Brain microvascular endothelial cell (primary cell): ENCODE measurements around the gene EEF1G.
A peak's percentile ranks its signal among the peaks of the same experiment; 100 is the strongest.
"Not testable (repeated sequence)": the region's sequence is repeated elsewhere in the genome, so short reads cannot be mapped to it uniquely, and the experiment has no call there.

Experiments used
- DNase-seq: peaks from one replicate; pipeline ENCODE4 v3.0.0-alpha.2; 2020
- H3K27ac ChIP-seq: fragments of 250-450 bp; sonication (Bioruptor Pico); 2 replicates; pipeline ENCODE4 v1.5.1; 2020; ENCODE audit warnings: mild to moderate bottlenecking, moderate library complexity
- H3K27me3 ChIP-seq: fragments of 250-450 bp; sonication (Bioruptor Pico); replicated peaks from 2 replicates; pipeline ENCODE4 v1.5.1; 2020; ENCODE audit warnings: mild to moderate bottlenecking
- H3K36me3 ChIP-seq: fragments of 250-450 bp; sonication (Bioruptor Pico); replicated peaks from 2 replicates; pipeline ENCODE4 v1.5.1; 2020; ENCODE audit warnings: mild to moderate bottlenecking
- H3K4me3 ChIP-seq: 2 replicates; pipeline ENCODE4 v1.5.1; 2011; ENCODE audit warnings: low read depth, mild to moderate bottlenecking, control low read depth, low read length, moderate library complexity
- in situ Hi-C: cut with HindIII; loops from 2 replicates; pipeline ENCODE4 v1.10.0; 2017; ENCODE audit warnings: low sequenced_read_pairs, low pct_ligation_motif_present
- TF ChIP-seq, protein P1 (sequence below): IDR thresholded peaks from 2 replicates; pipeline ENCODE4 v1.5.1; 2011; ENCODE audit warnings: low read depth, mild to moderate bottlenecking, moderate library complexity, low read length, control low read depth, inconsistent platforms; ENCODE audit errors: missing control alignments

EEF1G gene

GRCh38 chr11:62573592-62574362 lies at the start of gene EEF1G:
TSS of gene EEF1G (minus strand) at chr11:62573891. CDS start at chr11:62573842, 49 bp downstream.
- Histone ChIP-seq H3K27ac (peak within 1 kb of the TSS; percentile 90), H3K27me3 (no peaks in the 10 kb centered on the region), H3K36me3 (peaks cover 47% of the 10 kb centered on the region), H3K4me3 (peak within 1 kb of the TSS; percentile 98)
- in situ Hi-C loops = loop anchor here (25.0 kb wide), 1 partner anchor 186 kb away; no protein-coding TSS in a partner anchor
- TF ChIP-seq, protein P1, sequence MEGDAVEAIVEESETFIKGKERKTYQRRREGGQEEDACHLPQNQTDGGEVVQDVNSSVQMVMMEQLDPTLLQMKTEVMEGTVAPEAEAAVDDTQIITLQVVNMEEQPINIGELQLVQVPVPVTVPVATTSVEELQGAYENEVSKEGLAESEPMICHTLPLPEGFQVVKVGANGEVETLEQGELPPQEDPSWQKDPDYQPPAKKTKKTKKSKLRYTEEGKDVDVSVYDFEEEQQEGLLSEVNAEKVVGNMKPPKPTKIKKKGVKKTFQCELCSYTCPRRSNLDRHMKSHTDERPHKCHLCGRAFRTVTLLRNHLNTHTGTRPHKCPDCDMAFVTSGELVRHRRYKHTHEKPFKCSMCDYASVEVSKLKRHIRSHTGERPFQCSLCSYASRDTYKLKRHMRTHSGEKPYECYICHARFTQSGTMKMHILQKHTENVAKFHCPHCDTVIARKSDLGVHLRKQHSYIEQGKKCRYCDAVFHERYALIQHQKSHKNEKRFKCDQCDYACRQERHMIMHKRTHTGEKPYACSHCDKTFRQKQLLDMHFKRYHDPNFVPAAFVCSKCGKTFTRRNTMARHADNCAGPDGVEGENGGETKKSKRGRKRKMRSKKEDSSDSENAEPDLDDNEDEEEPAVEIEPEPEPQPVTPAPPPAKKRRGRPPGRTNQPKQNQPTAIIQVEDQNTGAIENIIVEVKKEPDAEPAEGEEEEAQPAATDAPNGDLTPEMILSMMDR = no peak
- DNase-seq = peak; percentile 100

- Histone ChIP-seq H3K4me3 (no peak overlapping the region), H3K27me3 (no peaks in the 10 kb centered on the region), H3K36me3 (peaks cover 24% of the 10 kb centered on the region), H3K27ac (peak overlapping the region; percentile 40)
- in situ Hi-C loops = no loop called here
- DNase-seq = no peak
- TF ChIP-seq, protein P1 = no peak
Observed at GRCh38 chr11:62622476-62623089, 48.9 kb upstream of the EEF1G start.

DNA sequence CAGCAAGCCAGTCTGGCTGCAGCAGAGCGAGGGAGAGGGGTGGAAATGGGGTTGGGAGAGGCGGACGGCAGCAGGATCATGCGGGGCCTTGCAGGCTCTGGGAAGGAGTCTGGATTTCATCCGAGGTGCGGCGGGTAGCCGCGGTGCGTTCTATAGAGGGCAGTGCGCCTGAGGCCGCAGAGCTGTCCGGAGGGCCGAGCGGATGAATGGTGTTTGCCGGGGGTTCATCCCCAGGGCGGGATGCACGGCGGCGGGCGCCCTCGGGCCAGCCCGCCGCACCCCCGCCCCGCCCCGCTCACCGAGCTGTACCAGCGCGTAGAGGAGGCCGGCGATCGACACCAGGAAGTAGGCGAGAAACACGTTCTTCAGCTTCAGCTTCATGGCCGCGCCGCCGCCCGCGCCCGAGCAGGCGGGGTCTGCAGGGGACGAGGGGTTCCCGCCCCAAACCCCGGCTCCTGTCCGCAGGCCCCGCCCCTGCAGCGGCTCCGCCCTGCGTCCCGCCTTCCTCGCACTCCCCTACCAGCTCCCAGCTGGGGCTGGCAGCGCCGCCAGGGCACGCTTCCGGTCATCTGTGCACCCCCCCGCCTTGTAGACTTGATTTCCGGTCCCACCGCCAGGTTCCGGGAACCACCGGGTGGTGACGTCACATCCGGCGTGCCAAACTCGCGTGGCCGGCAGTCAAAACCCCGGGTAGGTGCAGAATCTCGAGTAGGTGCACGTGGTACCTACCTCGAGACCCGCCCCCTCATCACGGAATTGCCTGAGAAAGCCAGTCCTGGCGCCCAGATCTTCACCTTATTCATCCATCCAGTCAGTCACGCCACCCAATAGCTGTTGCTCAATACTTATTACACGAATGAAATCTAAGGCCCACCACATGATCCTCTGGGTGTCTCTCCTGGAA lies 48.1 kb upstream of the EEF1G start, which contains the start of gene B3GAT3:
TSS of gene B3GAT3 (minus strand) at position 420 of the 904 bp plus-strand sequence. CDS start at position 381, 39 bp downstream.
- peak within 1 kb of the TSS; percentile 40 for H3K27ac ChIP-seq
- TF ChIP-seq, protein P1 = peak; percentile 18
- peak within 1 kb of the TSS; percentile 78 for H3K4me3 ChIP-seq
- H3K27me3 ChIP-seq = no peaks in the 10 kb centered on the region
- peaks cover 23% of the 10 kb centered on the region for H3K36me3 ChIP-seq
- peak; percentile 96 for DNase-seq
- in situ Hi-C loops = no loop called here

GRCh38 chr11:62621027-62621566 lies 47.4 kb upstream of the EEF1G start:
- Histone ChIP-seq H3K27ac (peak overlapping the region; percentile 40), H3K4me3 (peak overlapping the region; percentile 78)
- in situ Hi-C loops = no loop called here

GRCh38 chr11:62616957-62617356 lies 43.3 kb upstream of the EEF1G start:
- in situ Hi-C loops, H3K27ac ChIP-seq: not testable (repeated sequence)
- H3K36me3 ChIP-seq = peaks cover 12% of the 10 kb centered on the region

More at GRCh38 chr11:62621027-62621566, 47.4 kb upstream of the EEF1G start:
- Histone ChIP-seq H3K27me3 (no peaks in the 10 kb centered on the region), H3K36me3 (peaks cover 23% of the 10 kb centered on the region)
- TF ChIP-seq, protein P1 = no peak
- DNase-seq = no peak

More at GRCh38 chr11:62616957-62617356, 43.3 kb upstream of the EEF1G start:
- H3K4me3 ChIP-seq, DNase-seq, H3K27me3 ChIP-seq: not testable (repeated sequence)
